NCI-H82 treated with DMSO at 0.1 percent for 48 hours (cell line): Measurements from ENCODE around the gene ZNF562.
A peak's percentile ranks its signal among the peaks of the same experiment; 100 is the strongest.
"Not testable (repeated sequence)": the region's sequence is repeated elsewhere in the genome, so short reads cannot be mapped to it uniquely, and the experiment has no call there.

Experiments
- DNase-seq: peaks from one replicate; lab custom pipeline; 2025; ENCODE audit not compliant: unreplicated experiment; lab: John Stamatoyannopoulos, UW

The ZNF562 gene

GRCh38 chr19:9674663-9675357 lies at the start of gene ZNF562:
Gene ZNF562, minus strand, starts transcription at chr19:9675100. Its CDS starts 14,356 bp downstream, at chr19:9660744.
- peak; percentile 64 for DNase-seq

GRCh38 chr19:9724157-9724556 lies 49.3 kb upstream of the ZNF562 start:
- no peak for DNase-seq

GRCh38 chr19:9721861-9722260 lies 47.0 kb upstream of the ZNF562 start:
- DNase-seq, result peak; percentile 92

- DNase-seq, result no peak
These were observed 45.6 kb upstream of the ZNF562 start for GRCh38 chr19:9720541-9720940.

- no peak for DNase-seq
These were observed 36.9 kb upstream of the ZNF562 start for GRCh38 chr19:9711815-9712214.

GRCh38 chr19:9709305-9709704 lies 34.4 kb upstream of the ZNF562 start:
- no peak for DNase-seq

- no peak for DNase-seq
These were observed 30.9 kb upstream of the ZNF562 start for GRCh38 chr19:9705836-9706235.

GRCh38 chr19:9702186-9702585 lies 27.3 kb upstream of the ZNF562 start:
- DNase-seq, result no peak

- no peak for DNase-seq
These were observed 25.5 kb upstream of the ZNF562 start for GRCh38 chr19:9700229-9700981.

- DNase-seq, result not testable (repeated sequence)
These were observed 15.4 kb upstream of the ZNF562 start for GRCh38 chr19:9690301-9690700.

GRCh38 chr19:9679996-9680395 lies 5.1 kb upstream of the ZNF562 start:
- DNase-seq, result not testable (repeated sequence)

GRCh38 chr19:9675358-9675901 lies 530 bp upstream of the ZNF562 start:
- DNase-seq, result peak; percentile 56

GRCh38 chr19:9673912-9674662 lies 813 bp downstream of the ZNF562 start:
- no peak for DNase-seq

- no peak for DNase-seq
These were observed 2.0 kb downstream of the ZNF562 start for GRCh38 chr19:9672893-9673292.

GRCh38 chr19:9671655-9672054 lies 3.2 kb downstream of the ZNF562 start:
- no peak for DNase-seq

- DNase-seq, result no peak
These were observed 6.4 kb downstream of the ZNF562 start for GRCh38 chr19:9668544-9668943.

GRCh38 chr19:9667898-9668297 lies 7.0 kb downstream of the ZNF562 start:
- no peak for DNase-seq

GRCh38 chr19:9658769-9659168 lies 16.1 kb downstream of the ZNF562 start:
- DNase-seq, result no peak

- DNase-seq, result not testable (repeated sequence)
These were observed 21.8 kb downstream of the ZNF562 start for GRCh38 chr19:9653066-9653555.

- not testable (repeated sequence) for DNase-seq
These were observed 23.4 kb downstream of the ZNF562 start for GRCh38 chr19:9651464-9651863.

GRCh38 chr19:9650345-9650744 lies 24.6 kb downstream of the ZNF562 start:
- no peak for DNase-seq
